ENCODE data around the gene IRAK2. TPM values are rescaled to one million over a fixed set of nuclear protein-coding genes. Genes with fewer than 3 reads are reported as not detected.

IRAK2 gene
- total and polyA plus RNA-seq, 9 donors: 1.1 to 2.3 (median 1.5) TPM

- Histone ChIP-seq H3K36me3 (no peaks in the 10 kb centered on the region), H3K9me3 (no peaks in the 10 kb centered on the region), H3K4me3 (no peak overlapping the region), H3K4me1 (ENCODE audit: insufficient read depth) (no peaks in the 10 kb centered on the region), H3K27me3 (no peaks in the 10 kb centered on the region), H3K27ac (no peak overlapping the region)
- intact Hi-C loops (cut with DNase I): no loop called here
- 88 to 90% (median 90%) methylated on average over 5 of the region's 5 CpGs for WGBS, 3 donors
- TF ChIP-seq CTCF (IDR thresholded peaks at IDR 0.05) (no peak), POLR2A (IDR thresholded peaks at IDR 0.05) (no peak), EP300 (IDR thresholded peaks at IDR 0.05) (no peak)
- no peak for DNase-seq
These were observed 18.2 kb downstream of the IRAK2 start for GRCh38 chr3:10182950-10183349.

- no peak for DNase-seq
- no peaks in the 10 kb centered on the region for H3K27me3 ChIP-seq
- WGBS, 3 donors: 55 to 59% (median 58%) methylated on average over 2 of the region's 2 CpGs
- intact Hi-C loops (cut with DNase I): no loop called here
- no peak overlapping the region for H3K27ac ChIP-seq
- H3K4me1 ChIP-seq (ENCODE audit: insufficient read depth): no peaks in the 10 kb centered on the region
- no peaks in the 10 kb centered on the region for H3K36me3 ChIP-seq
- H3K4me3 ChIP-seq: no peak overlapping the region
- TF ChIP-seq CTCF (IDR thresholded peaks at IDR 0.05) (no peak), EP300 (IDR thresholded peaks at IDR 0.05) (no peak), POLR2A (IDR thresholded peaks at IDR 0.05) (no peak)
- H3K9me3 ChIP-seq: no peaks in the 10 kb centered on the region
These were observed 19.5 kb downstream of the IRAK2 start for GRCh38 chr3:10184250-10184649.

- WGBS, 3 donors: 67 to 68% (median 68%) methylated on average over 12 of the region's 12 CpGs
- TF ChIP-seq EP300 (IDR thresholded peaks at IDR 0.05) (no peak), POLR2A (IDR thresholded peaks at IDR 0.05) (no peak), CTCF (IDR thresholded peaks at IDR 0.05) (no peak)
- Histone ChIP-seq H3K27me3 (no peaks in the 10 kb centered on the region), H3K4me3 (no peak overlapping the region), H3K9me3 (no peaks in the 10 kb centered on the region), H3K27ac (no peak overlapping the region), H3K36me3 (no peaks in the 10 kb centered on the region), H3K4me1 (ENCODE audit: insufficient read depth) (no peaks in the 10 kb centered on the region)
- intact Hi-C loops (cut with DNase I): no loop called here
- DNase-seq: no peak
These were observed 21.4 kb downstream of the IRAK2 start for GRCh38 chr3:10185804-10186762.

GRCh38 chr3:10187290-10187876 is 22.7 kb downstream of the IRAK2 start:
- WGBS, 3 donors: 87 to 95% (median 89%) methylated on average over 4 of the region's 4 CpGs
- Histone ChIP-seq H3K4me1 (ENCODE audit: insufficient read depth) (no peaks in the 10 kb centered on the region), H3K4me3 (no peak overlapping the region), H3K36me3 (no peaks in the 10 kb centered on the region), H3K27ac (no peak overlapping the region), H3K9me3 (no peaks in the 10 kb centered on the region), H3K27me3 (no peaks in the 10 kb centered on the region)
- TF ChIP-seq CTCF (IDR thresholded peaks at IDR 0.05) (no peak), EP300 (IDR thresholded peaks at IDR 0.05) (no peak), POLR2A (IDR thresholded peaks at IDR 0.05) (no peak)
- intact Hi-C loops (cut with DNase I): no loop called here
- no peak for DNase-seq

All from ovary (tissue), 9 donors.